PC-9 (cell line): Measurements from ENCODE around the gene ACP1. TPM values are rescaled to one million over a fixed set of nuclear protein-coding genes. Genes with fewer than 3 reads are reported as not detected.

Experiments used
- BruUV-seq: library from RNA; stranded (reverse); fragments of 400-500 nt; replicated peaks from 2 replicates; lab custom pipeline; 2021; lab: Mats Ljungman, UMichigan
- CTCF ChIA-PET: fragments of 300-600 bp; sonication (Branson Sonifier 250); formaldehyde crosslinking; loops from one replicate; lab custom pipeline; 2022; ENCODE audit warnings: antibody characterized with exemption; lab: Charles Lee
- POLR2A ChIA-PET: fragments of 300-600 bp; sonication (Branson Sonifier 250); formaldehyde crosslinking; loops from one replicate; lab custom pipeline; 2022; ENCODE audit warnings: antibody characterized with exemption; ENCODE audit not compliant: unreplicated experiment; lab: Charles Lee
- DNase-seq, 2 experiments: peaks; one replicate each; pipeline versions ENCODE4 v3.0.0 to v3.0.0-alpha.2; 2015 to 2022; ENCODE audit warnings: mixed read lengths in 1 of 2
- H2AFZ ChIP-seq: fragments of 200-600 bp; sonication (generic); 2 replicates; pipeline ENCODE4 v1.8.1; 2017; ENCODE audit warnings: antibody characterized with exemption
- H3F3A ChIP-seq: fragments of 200-600 bp; sonication (generic); 2 replicates; pipeline ENCODE4 v1.8.1; 2017; ENCODE audit warnings: antibody characterized with exemption, mild to moderate bottlenecking, low read depth; ENCODE audit not compliant: insufficient read depth
- H3K27ac ChIP-seq: fragments of 200-600 bp; sonication (generic); 2 replicates; pipeline ENCODE4 v1.6.1; 2016; ENCODE audit warnings: mixed run types
- H3K27me3 ChIP-seq: fragments of 200-600 bp; sonication (generic); 2 replicates; pipeline ENCODE4 v1.6.1; 2016; ENCODE audit warnings: low read depth, mixed run types; ENCODE audit not compliant: insufficient read depth
- H3K36me3 ChIP-seq: fragments of 200-600 bp; sonication (generic); 2 replicates; pipeline ENCODE4 v1.6.1; 2016; ENCODE audit warnings: low read depth, mixed run types
- H3K4me1 ChIP-seq: fragments of 200-600 bp; sonication (generic); replicated peaks from 2 replicates; pipeline ENCODE4 v1.6.1; 2016; ENCODE audit warnings: mixed run types; ENCODE audit not compliant: insufficient read depth
- H3K4me2 ChIP-seq: fragments of 200-600 bp; sonication (generic); 2 replicates; pipeline ENCODE4 v1.6.1; 2017; ENCODE audit warnings: mixed run types
- H3K4me3 ChIP-seq: fragments of 200-600 bp; sonication (generic); 2 replicates; pipeline ENCODE4 v1.6.1; 2016; ENCODE audit warnings: mixed run types
- H3K79me2 ChIP-seq: fragments of 200-600 bp; sonication (generic); 2 replicates; pipeline ENCODE4 v1.6.1; 2017; ENCODE audit warnings: low read depth, mixed run types
- H3K9me2 ChIP-seq: fragments of 200-600 bp; sonication (generic); 2 replicates; pipeline ENCODE4 v1.8.1; 2017; ENCODE audit warnings: mild to moderate bottlenecking; ENCODE audit not compliant: insufficient read depth
- H3K9me3 ChIP-seq: fragments of 200-600 bp; sonication (generic); 2 replicates; pipeline ENCODE4 v1.8.1; 2016; ENCODE audit warnings: low read depth; ENCODE audit not compliant: insufficient read depth
- H4K20me1 ChIP-seq: fragments of 200-600 bp; sonication (generic); 2 replicates; pipeline ENCODE4 v1.8.1; 2017; ENCODE audit not compliant: insufficient read depth
- CTCF ChIP-seq: fragments of 200-600 bp; sonication (generic); conservative IDR thresholded peaks from 2 replicates; pipeline ENCODE4 v1.6.1; 2017; ENCODE audit warnings: mixed run types, antibody characterized with exemption, mild to moderate bottlenecking, moderate library complexity
- EZH2 ChIP-seq: fragments of 200-600 bp; sonication (generic); IDR thresholded peaks from 2 replicates; pipeline ENCODE4 v1.8.0; 2017; ENCODE audit warnings: antibody characterized with exemption, low read depth
- intact Hi-C: fragments of 100-400 bp; cut with micrococcal nuclease; formaldehyde crosslinking; loops from one replicate; pipeline ENCODE4 v1.10.0; 2022; ENCODE audit not compliant: unreplicated experiment
- total RNA-seq: library from RNA; stranded (reverse); gene quantifications from 2 replicates; pipeline ENCODE4 v1.2.3, GENCODE V29; 2021

ACP1 gene
- total RNA-seq, 1 experiment from 2014 or later = 115 TPM

GRCh38 chr2:317501-318424 lies 53.0 kb downstream of the ACP1 start:
- Histone ChIP-seq H3K36me3 (no peaks in the 10 kb centered on the region), H4K20me1 (no peaks in the 10 kb centered on the region), H3K4me1 (peaks cover 11% of the 10 kb centered on the region; the same call in 1 of the 2 replicates), H3K27me3 (peaks cover 4% of the 10 kb centered on the region; the same call in 1 of the 2 replicates), H3K79me2 (no peaks in the 10 kb centered on the region), H3K27ac (peak overlapping the region; percentile 44), H3K9me2 (no peaks in the 10 kb centered on the region), H3K4me2 (peak overlapping the region; percentile 25), H2AFZ (peak overlapping the region; percentile 11; the same call in 1 of the 2 replicates), H3K9me3 (no peaks in the 10 kb centered on the region), H3F3A (peaks cover 6% of the 10 kb centered on the region; the same call in 1 of the 2 replicates), H3K4me3 (no peak overlapping the region)
- CTCF ChIA-PET = no interaction called here
- intact Hi-C loops = no loop called here
- no TSS peak for BruUV-seq
- no peak for TF ChIP-seq EZH2
- TF ChIP-seq CTCF = no peak
- POLR2A ChIA-PET = no interaction called here
- DNase-seq = no peak

DNA sequence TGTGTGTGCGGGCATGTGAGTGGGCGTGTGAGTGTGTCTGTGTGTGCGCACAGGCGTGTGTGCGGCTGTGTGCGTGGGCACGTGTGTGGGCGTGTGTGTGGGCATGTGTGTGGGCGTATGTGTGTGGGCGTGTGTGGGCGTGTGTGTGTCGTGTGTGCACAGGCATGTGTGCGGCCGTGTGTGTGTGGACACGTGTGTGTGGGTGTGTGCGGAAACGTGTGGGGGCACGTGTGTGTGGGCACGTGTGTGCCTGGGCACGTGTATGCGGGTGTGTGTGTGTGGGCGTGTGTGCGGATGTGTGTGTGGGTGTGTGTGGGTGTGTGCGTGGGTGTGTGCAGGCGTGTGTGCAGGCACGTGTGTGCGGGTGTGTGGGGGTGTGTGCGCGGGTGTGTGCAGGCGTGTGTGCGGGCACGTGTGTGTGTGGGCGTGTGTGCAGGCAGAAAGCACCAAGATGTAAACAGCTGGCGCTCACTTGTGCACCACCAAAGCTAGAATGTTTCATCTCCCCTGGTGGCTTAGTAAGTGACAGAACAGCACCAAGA lies 54.4 kb downstream of the ACP1 start:
- no peak for DNase-seq

More for the DNA sequence above, 54.4 kb downstream of the ACP1 start:
- Histone ChIP-seq H3K9me2 (no peaks in the 10 kb centered on the region), H3K36me3 (no peaks in the 10 kb centered on the region), H3K27ac (no peak overlapping the region), H3K9me3 (no peaks in the 10 kb centered on the region), H2AFZ (no peak overlapping the region), H3K27me3 (peaks cover 8% of the 10 kb centered on the region; the same call in 1 of the 2 replicates), H3K4me3 (no peak overlapping the region), H3K79me2 (no peaks in the 10 kb centered on the region), H3K4me2 (no peak overlapping the region), H4K20me1 (no peaks in the 10 kb centered on the region), H3K4me1 (peaks cover 11% of the 10 kb centered on the region; the same call in 1 of the 2 replicates), H3F3A (peaks cover 6% of the 10 kb centered on the region; the same call in 1 of the 2 replicates)
- no TSS peak for BruUV-seq
- POLR2A ChIA-PET = no interaction called here
- no peak for TF ChIP-seq EZH2
- no peak for TF ChIP-seq CTCF
- intact Hi-C loops = no loop called here
- CTCF ChIA-PET = no interaction called here
